DOHH2 (cell line): Measurements from ENCODE around the gene SOAT2.
"Not testable (repeated sequence)": the region's sequence is repeated elsewhere in the genome, so short reads cannot be mapped to it uniquely, and the experiment has no call there.

Experiments
- EZH2phosphoT487 ChIP-seq: fragments of 200-600 bp; sonication (generic); IDR thresholded peaks from 2 replicates; pipeline ENCODE4 v1.6.1; 2017; ENCODE audit warnings: borderline replicate concordance, mild to moderate bottlenecking, antibody characterized with exemption, low read length, moderate library complexity, mixed read lengths
- TF ChIP-seq, protein P1 (sequence below): fragments of 200-600 bp; sonication (generic); IDR thresholded peaks from one replicate; pipeline ENCODE4 v1.5.1; 2014; ENCODE audit warnings: antibody characterized with exemption, mild to moderate bottlenecking, low read depth, low read length; ENCODE audit not compliant: poor library complexity, severe bottlenecking

DNA sequence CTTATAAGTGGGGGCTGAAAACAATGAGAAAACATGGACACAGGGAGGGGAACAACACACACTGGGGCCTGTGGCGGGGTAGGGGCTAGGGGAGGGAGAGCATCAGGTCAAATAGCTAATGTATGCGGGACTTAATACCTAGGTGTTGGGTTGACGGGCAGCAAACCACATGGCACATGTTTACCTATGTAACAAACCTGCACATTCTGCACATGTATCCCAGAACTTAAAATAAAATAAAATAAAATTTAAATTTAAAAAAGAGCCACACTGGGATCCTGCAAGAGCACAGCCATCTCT, 7.7 kb upstream of the SOAT2 start:
- TF ChIP-seq EZH2phosphoT487: not testable (repeated sequence)
- TF ChIP-seq, protein P1, sequence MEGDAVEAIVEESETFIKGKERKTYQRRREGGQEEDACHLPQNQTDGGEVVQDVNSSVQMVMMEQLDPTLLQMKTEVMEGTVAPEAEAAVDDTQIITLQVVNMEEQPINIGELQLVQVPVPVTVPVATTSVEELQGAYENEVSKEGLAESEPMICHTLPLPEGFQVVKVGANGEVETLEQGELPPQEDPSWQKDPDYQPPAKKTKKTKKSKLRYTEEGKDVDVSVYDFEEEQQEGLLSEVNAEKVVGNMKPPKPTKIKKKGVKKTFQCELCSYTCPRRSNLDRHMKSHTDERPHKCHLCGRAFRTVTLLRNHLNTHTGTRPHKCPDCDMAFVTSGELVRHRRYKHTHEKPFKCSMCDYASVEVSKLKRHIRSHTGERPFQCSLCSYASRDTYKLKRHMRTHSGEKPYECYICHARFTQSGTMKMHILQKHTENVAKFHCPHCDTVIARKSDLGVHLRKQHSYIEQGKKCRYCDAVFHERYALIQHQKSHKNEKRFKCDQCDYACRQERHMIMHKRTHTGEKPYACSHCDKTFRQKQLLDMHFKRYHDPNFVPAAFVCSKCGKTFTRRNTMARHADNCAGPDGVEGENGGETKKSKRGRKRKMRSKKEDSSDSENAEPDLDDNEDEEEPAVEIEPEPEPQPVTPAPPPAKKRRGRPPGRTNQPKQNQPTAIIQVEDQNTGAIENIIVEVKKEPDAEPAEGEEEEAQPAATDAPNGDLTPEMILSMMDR: not testable (repeated sequence)
